Measurements from ENCODE around the gene METTL25.

Gene METTL25

DNA sequence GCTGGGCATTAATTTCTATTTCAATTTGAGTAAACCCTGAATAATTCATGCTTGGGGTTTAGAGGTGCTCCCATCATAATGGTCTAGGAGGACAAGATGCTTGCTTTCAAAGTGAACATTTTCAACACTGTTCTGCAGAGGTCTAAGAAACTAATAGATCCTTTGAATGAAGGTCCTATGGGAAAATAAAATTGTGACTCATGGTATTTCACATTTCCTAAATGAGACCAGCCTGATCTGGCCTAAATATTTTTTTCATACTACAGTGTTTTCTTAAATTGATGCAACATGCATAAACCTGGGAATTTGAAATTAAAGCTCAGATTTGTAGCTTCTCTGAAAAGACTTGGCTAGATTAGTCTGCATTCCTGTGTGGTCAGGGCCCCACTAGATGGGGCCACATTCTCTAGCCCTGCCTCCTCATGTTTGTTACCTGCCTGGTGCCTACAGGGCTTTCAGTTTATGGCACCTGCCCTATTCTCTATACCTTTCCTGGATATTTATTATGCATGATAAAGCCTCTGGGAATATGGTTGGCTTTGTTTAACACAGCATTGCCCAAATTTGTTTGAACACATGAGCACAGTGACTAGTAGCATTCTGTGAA, 112.7 kb downstream of the METTL25 start:
- no peak for TF ChIP-seq CTCF (IDR thresholded peaks at IDR 0.05; ENCODE audit: extremely low read depth, insufficient read depth, missing control alignments)
- no peak for DNase-seq (ENCODE audit: low spot score)
- in situ Hi-C loops (cut with MboI; ENCODE audit: low pct_unique_long_range_greater_than_20kb, low sequenced_read_pairs, unreplicated experiment) = no loop called here

DNA sequence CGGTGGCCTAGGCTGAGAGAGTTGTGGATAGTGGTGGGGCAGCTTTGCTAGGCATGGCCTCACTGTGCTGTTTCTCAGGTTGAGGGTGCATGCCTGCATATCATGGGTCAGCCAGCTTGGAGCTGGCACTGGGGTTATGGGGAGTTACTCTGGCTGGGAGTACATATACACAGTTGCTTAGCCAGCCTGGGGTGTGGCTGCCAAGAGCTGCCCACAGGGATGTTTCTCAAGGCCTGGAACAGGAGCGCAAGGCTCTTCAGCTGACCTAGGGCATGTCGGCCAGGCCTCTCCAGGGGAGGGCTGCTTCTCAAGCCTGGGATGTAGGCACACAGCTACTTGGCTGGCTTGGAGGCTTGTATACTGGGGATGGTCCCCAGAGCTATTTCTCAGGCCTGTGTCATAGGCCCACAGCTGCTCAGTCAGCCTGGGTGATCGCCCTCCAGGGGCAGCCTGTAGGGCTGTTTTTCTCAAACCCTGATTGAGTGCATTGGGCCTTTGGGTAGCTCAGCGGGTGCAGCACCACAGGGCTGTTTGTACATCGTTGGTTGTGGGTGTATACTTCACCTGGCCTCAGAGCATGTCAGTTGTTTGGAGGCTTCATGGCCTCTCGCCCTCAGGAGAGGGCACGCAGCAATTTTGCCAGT, 114.9 kb downstream of the METTL25 start:
- DNase-seq (ENCODE audit: low spot score) = no peak
- no peak for TF ChIP-seq CTCF (IDR thresholded peaks at IDR 0.05; ENCODE audit: extremely low read depth, insufficient read depth, missing control alignments)
- in situ Hi-C loops (cut with MboI; ENCODE audit: low pct_unique_long_range_greater_than_20kb, low sequenced_read_pairs, unreplicated experiment) = no loop called here

DNA sequence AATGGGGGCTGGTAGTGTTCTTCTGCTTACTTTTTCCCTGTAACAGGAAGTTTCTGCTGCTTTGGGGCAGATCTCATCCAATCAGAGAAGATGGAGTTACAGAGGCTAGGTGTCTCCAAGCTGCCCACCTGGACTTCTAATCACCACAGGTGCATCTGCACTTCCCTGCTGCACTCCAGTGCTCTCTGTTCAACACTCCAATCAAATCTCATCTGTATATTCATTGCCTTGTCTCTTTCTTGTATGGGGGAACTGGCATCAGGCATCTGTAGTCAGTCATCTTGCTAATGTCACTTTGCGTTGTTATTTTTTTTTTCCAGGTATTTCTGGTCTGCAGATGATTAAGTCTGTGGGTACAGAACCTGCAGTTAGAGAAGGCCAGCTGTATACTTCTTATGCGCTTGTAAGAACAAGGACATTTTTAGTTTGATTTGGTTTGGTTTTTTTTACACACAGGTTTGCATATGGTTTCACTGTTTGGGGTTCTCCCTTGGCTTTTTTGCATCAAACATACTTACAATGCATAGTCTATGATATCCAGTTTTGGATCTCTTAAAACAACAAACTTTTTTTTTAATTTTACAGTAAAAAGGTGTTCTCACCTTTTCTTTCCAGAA, 116.0 kb downstream of the METTL25 start:
- in situ Hi-C loops (cut with MboI; ENCODE audit: low pct_unique_long_range_greater_than_20kb, low sequenced_read_pairs, unreplicated experiment) = no loop called here
- no peak for TF ChIP-seq CTCF (IDR thresholded peaks at IDR 0.05; ENCODE audit: extremely low read depth, insufficient read depth, missing control alignments)
- DNase-seq (ENCODE audit: low spot score) = no peak

GRCh38 chr12:82474798-82475184, 116.5 kb downstream of the METTL25 start:
- in situ Hi-C loops (cut with MboI; ENCODE audit: low pct_unique_long_range_greater_than_20kb, low sequenced_read_pairs, unreplicated experiment) = no loop called here
- TF ChIP-seq CTCF (IDR thresholded peaks at IDR 0.05; ENCODE audit: extremely low read depth, insufficient read depth, missing control alignments) = no peak
- DNase-seq (ENCODE audit: low spot score) = no peak

DNA sequence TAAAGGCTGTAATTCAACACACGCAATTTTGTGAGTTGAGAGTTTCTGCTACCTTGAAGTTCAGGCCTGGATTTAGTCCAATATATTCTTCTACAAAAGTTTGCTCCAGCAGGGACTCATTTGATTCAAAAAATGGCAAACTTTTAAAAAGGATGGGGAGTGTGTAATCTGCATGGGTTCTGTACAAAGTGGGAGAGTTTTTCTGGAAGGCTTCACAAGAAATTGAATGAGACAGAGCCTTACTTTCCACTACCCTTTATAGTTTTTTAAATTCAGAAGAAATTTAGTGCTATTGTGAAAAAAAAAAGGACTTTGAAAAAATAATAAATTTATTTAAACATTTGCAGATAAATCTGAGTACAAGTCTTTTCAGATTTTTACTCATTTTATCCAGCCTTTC, 116.9 kb downstream of the METTL25 start:
- no peak for DNase-seq (ENCODE audit: low spot score)
- in situ Hi-C loops (cut with MboI; ENCODE audit: low pct_unique_long_range_greater_than_20kb, low sequenced_read_pairs, unreplicated experiment) = no loop called here
- TF ChIP-seq CTCF (IDR thresholded peaks at IDR 0.05; ENCODE audit: extremely low read depth, insufficient read depth, missing control alignments) = no peak

DNA sequence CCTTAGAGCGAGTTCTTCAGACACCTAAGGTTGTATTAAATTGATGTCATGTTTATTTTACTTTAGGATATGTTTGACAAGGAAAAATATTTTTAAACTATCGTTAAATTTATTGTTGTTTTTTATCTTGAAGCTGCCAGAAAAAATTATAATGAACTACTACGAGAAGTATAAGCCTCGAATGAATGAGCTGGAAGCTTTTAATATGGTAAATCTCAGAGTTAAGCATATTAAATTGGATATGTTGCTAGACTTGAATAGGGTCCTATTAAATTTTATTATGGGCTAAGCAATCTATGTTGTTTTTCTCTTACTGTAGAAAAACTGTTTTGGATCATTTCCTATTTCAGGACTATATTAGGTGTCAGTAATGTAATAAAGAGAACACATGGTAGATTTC, 118.2 kb downstream of the METTL25 start:
- in situ Hi-C loops (cut with MboI; ENCODE audit: low pct_unique_long_range_greater_than_20kb, low sequenced_read_pairs, unreplicated experiment) = no loop called here
- no peak for DNase-seq (ENCODE audit: low spot score)
- no peak for TF ChIP-seq CTCF (IDR thresholded peaks at IDR 0.05; ENCODE audit: extremely low read depth, insufficient read depth, missing control alignments)

All from GM13977 (cell line).